HCT116 (cell line): ENCODE data around the gene IRGC. TPM values are rescaled to one million over a fixed set of nuclear protein-coding genes. Genes with fewer than 3 reads are reported as not detected.
A peak's percentile ranks its signal among the peaks of the same experiment; 100 is the strongest.

Experiments
- ATAC-seq: fragments of 200-7000 bp; cut with Tn5 transposase; 2 replicates; pipeline ENCODE4 v1.9.1; 2020; ENCODE audit warnings: mild to moderate bottlenecking, moderate library complexity
- BruUV-seq: library from RNA; stranded (reverse); fragments of 400-500 nt; replicated peaks from 2 replicates; lab custom pipeline; 2021; lab: Mats Ljungman, UMichigan
- CTCF ChIA-PET: fragments of 300-600 bp; sonication (Branson Sonifier 250); formaldehyde crosslinking; loops from one replicate; lab custom pipeline; 2021; ENCODE audit warnings: antibody characterized with exemption; lab: Charles Lee
- POLR2A ChIA-PET: fragments of 300-600, 350-600 bp; sonication (Branson Sonifier 250); formaldehyde crosslinking; loops from one replicate; lab custom pipeline; 2021; ENCODE audit warnings: antibody characterized with exemption; lab: Charles Lee
- RAD21 ChIA-PET, 2 experiments: fragments of 300-600 bp; sonication (Branson Sonifier 250); formaldehyde crosslinking; loops; one replicate each; lab custom pipeline; 2023; ENCODE audit warnings: low total read pairs in 2 of 2; ENCODE audit not compliant: uncharacterized antibody in 2 of 2, unreplicated experiment in 2 of 2, low non-redundant PET in 1 of 2; lab: Charles Lee
- DNase-seq: peaks from one replicate; pipeline ENCODE4 v3.0.0-alpha.2; 2010; ENCODE audit warnings: low read depth, low spot score
- H2AFZ ChIP-seq: fragments of 200-600 bp; shearing (Covaris generic), sonication (generic); 2 replicates; pipeline ENCODE4 v1.6.1; 2017; ENCODE audit warnings: low read depth, mixed run types, mixed read lengths, antibody characterized with exemption, low read length; ENCODE audit not compliant: poor library complexity, severe bottlenecking
- H3K27ac ChIP-seq: 2 replicates; pipeline ENCODE4 v1.5.1; 2012; ENCODE audit warnings: low read depth, low read length
- H3K27me3 ChIP-seq: fragments of 200-600 bp; sonication (generic); 2 replicates; pipeline ENCODE4 v1.6.1; 2016; ENCODE audit warnings: mixed run types, low read length, mixed read lengths; ENCODE audit not compliant: insufficient read depth
- H3K36me3 ChIP-seq, 2 experiments: fragments of 200-500 bp in 1 of 2; fragments of 200-600 bp in 1 of 2; sonication (Bioruptor generic) in 1 of 2; sonication (generic) in 1 of 2; 2 replicates each; pipeline versions ENCODE4 v1.5.1 to v1.6.1; 2014 to 2016; ENCODE audit warnings: low read length in 2 of 2, inconsistent platforms in 1 of 2, mixed read lengths in 1 of 2, mixed run types in 1 of 2; ENCODE audit not compliant: insufficient read depth in 2 of 2, control insufficient read depth in 1 of 2
- H3K4me1 ChIP-seq, 2 experiments: fragments of 200-600 bp in 1 of 2; sonication (generic) in 1 of 2; 2 replicates each; pipeline versions ENCODE4 v1.5.1 to v1.6.1; 2012 to 2017; ENCODE audit warnings: low read length in 2 of 2, inconsistent platforms in 1 of 2, mild to moderate bottlenecking in 1 of 2, mixed read lengths in 1 of 2, mixed run types in 1 of 2, moderate library complexity in 1 of 2; ENCODE audit not compliant: insufficient read depth in 2 of 2, control insufficient read depth in 1 of 2
- H3K4me2 ChIP-seq: fragments of 200-600 bp; sonication (generic); 2 replicates; pipeline ENCODE4 v1.6.1; 2017; ENCODE audit warnings: mixed run types, low read length, mixed read lengths
- H3K4me3 ChIP-seq, 2 experiments: fragments of 200-600 bp in 1 of 2; sonication (generic) in 1 of 2; replicated peaks in 1 of 2; 2 replicates each; pipeline ENCODE4 v1.5.1; 2011 to 2016; ENCODE audit warnings: low read length in 2 of 2, control low read depth in 1 of 2, low read depth in 1 of 2, mild to moderate bottlenecking in 1 of 2, mixed read lengths in 1 of 2, mixed run types in 1 of 2
- H3K79me2 ChIP-seq: fragments of 200-600 bp; sonication (generic); 2 replicates; pipeline ENCODE4 v1.6.1; 2017; ENCODE audit warnings: mild to moderate bottlenecking, mixed run types, low read length, moderate library complexity, mixed read lengths; ENCODE audit not compliant: insufficient read depth
- H3K9ac ChIP-seq: fragments of 200-600 bp; sonication (generic); 2 replicates; pipeline ENCODE4 v1.6.1; 2016; ENCODE audit warnings: low read length, mixed read lengths
- H3K9me2 ChIP-seq: fragments of 200-600 bp; sonication (generic), shearing (Covaris generic); 2 replicates; pipeline ENCODE4 v1.6.1; 2017; ENCODE audit warnings: mixed run types, mild to moderate bottlenecking, moderate library complexity; ENCODE audit not compliant: insufficient read depth
- H3K9me3 ChIP-seq, 2 experiments: fragments of 200-500 bp in 1 of 2; fragments of 200-600 bp in 1 of 2; sonication (Bioruptor generic) in 1 of 2; sonication (generic) in 1 of 2; 2 replicates each; pipeline ENCODE4 v1.6.1; 2014 to 2017; ENCODE audit warnings: low read length in 2 of 2, mixed read lengths in 2 of 2, inconsistent platforms in 1 of 2, low read depth in 1 of 2, mild to moderate bottlenecking in 1 of 2, mixed run types in 1 of 2, moderate library complexity in 1 of 2; ENCODE audit not compliant: control insufficient read depth in 1 of 2, insufficient read depth in 1 of 2
- H4K20me1 ChIP-seq: fragments of 200-600 bp; sonication (generic), shearing (Covaris generic); 2 replicates; pipeline ENCODE4 v1.6.1; 2017; ENCODE audit warnings: mixed run types, mild to moderate bottlenecking, moderate library complexity; ENCODE audit not compliant: insufficient read depth
- ATF3 ChIP-seq: IDR thresholded peaks from 2 replicates; pipeline ENCODE4 v1.6.1; 2012
- CBX3 ChIP-seq: IDR thresholded peaks from 2 replicates; pipeline ENCODE4 v1.6.1; 2012; ENCODE audit warnings: low read depth
- CEBPB ChIP-seq: IDR thresholded peaks from 2 replicates; pipeline ENCODE4 v1.6.1; 2012; ENCODE audit warnings: low read depth
- CTCF ChIP-seq, 3 experiments: fragments of 200-600 bp in 1 of 3; sonication (generic) in 1 of 3; IDR thresholded peaks in 2 of 3; conservative IDR thresholded peaks in 1 of 3; 2 replicates each; pipeline ENCODE4 v1.5.1; 2012 to 2017; ENCODE audit warnings: low read depth in 2 of 3, low read length in 2 of 3, antibody characterized with exemption in 1 of 3, borderline replicate concordance in 1 of 3, control low read depth in 1 of 3, mild to moderate bottlenecking in 1 of 3, mixed read lengths in 1 of 3, mixed run types in 1 of 3, moderate library complexity in 1 of 3; ENCODE audit not compliant: insufficient read depth in 1 of 3
- EGR1 ChIP-seq: IDR thresholded peaks from 2 replicates; pipeline ENCODE4 v1.6.1; 2012; ENCODE audit warnings: low read depth
- ELF1 ChIP-seq: IDR thresholded peaks from 2 replicates; pipeline ENCODE4 v1.6.1; 2012; ENCODE audit warnings: low read depth, borderline replicate concordance
- EZH2 ChIP-seq: fragments of 200-600 bp; sonication (generic); IDR thresholded peaks from 2 replicates; pipeline ENCODE4 v1.6.1; 2017; ENCODE audit warnings: antibody characterized with exemption, mixed run types
- FOSL1 ChIP-seq: IDR thresholded peaks from 2 replicates; pipeline ENCODE4 v1.6.1; 2012; ENCODE audit warnings: low read depth
- JUND ChIP-seq: IDR thresholded peaks from 2 replicates; pipeline ENCODE4 v1.6.1; 2012
- MAX ChIP-seq: IDR thresholded peaks from 2 replicates; pipeline ENCODE4 v1.6.1; 2012
- POLR2A ChIP-seq: IDR thresholded peaks from 2 replicates; pipeline ENCODE4 v1.7.0; 2011; ENCODE audit warnings: borderline replicate concordance; ENCODE audit not compliant: insufficient read depth, insufficient read length; ENCODE audit errors: extremely low read depth
- POLR2AphosphoS5 ChIP-seq: IDR thresholded peaks from 2 replicates; pipeline ENCODE4 v1.6.1; 2011; ENCODE audit warnings: mild to moderate bottlenecking, low read depth, low read length, moderate library complexity
- RAD21 ChIP-seq: IDR thresholded peaks from 2 replicates; pipeline ENCODE4 v1.6.1; 2012; ENCODE audit warnings: low read depth, mild to moderate bottlenecking
- SIN3A ChIP-seq: IDR thresholded peaks from 2 replicates; pipeline ENCODE4 v1.6.1; 2012; ENCODE audit warnings: low read depth
- SP1 ChIP-seq: IDR thresholded peaks from 2 replicates; pipeline ENCODE4 v1.6.1; 2012; ENCODE audit warnings: low read depth
- SRF ChIP-seq: IDR thresholded peaks from 2 replicates; pipeline ENCODE4 v1.6.1; 2012; ENCODE audit warnings: low read depth
- TCF7L2 ChIP-seq: IDR thresholded peaks from 2 replicates; pipeline ENCODE4 v1.7.0; 2011; ENCODE audit warnings: borderline replicate concordance, inconsistent platforms; ENCODE audit not compliant: insufficient read depth, insufficient read length; ENCODE audit errors: extremely low read depth
- YY1 ChIP-seq: IDR thresholded peaks from 2 replicates; pipeline ENCODE4 v1.6.1; 2011; ENCODE audit warnings: low read length, low read depth, moderate library complexity, mild to moderate bottlenecking; ENCODE audit not compliant: insufficient replicate concordance; ENCODE audit errors: extremely low read depth
- ZBTB33 ChIP-seq: IDR thresholded peaks from 2 replicates; pipeline ENCODE4 v1.6.1; 2011; ENCODE audit warnings: mild to moderate bottlenecking, low read length, moderate library complexity; ENCODE audit not compliant: insufficient replicate concordance; ENCODE audit errors: extremely low read depth
- ZFX ChIP-seq: fragments of 450-650 bp; IDR thresholded peaks from 2 replicates; pipeline ENCODE4 v1.6.1; 2017
- ZNF274 ChIP-seq: fragments of 200-500 bp; sonication (Bioruptor generic); IDR thresholded peaks from 2 replicates; pipeline ENCODE4 v1.6.1; 2014; ENCODE audit warnings: mild to moderate bottlenecking, low read depth, low read length, inconsistent platforms
- intact Hi-C: fragments of 100-400 bp; cut with micrococcal nuclease; formaldehyde crosslinking; loops from 2 replicates; pipeline ENCODE4 v1.10.0; 2022
- total RNA-seq: library from RNA; stranded (reverse); gene quantifications from one replicate; pipeline ENCODE4 v1.2.1, GENCODE V29; 2021; ENCODE audit not compliant: unreplicated experiment

The IRGC gene
- total RNA-seq, 1 experiment from 2014 or later = not detected

- no peak overlapping the region for H2AFZ ChIP-seq
- DNase-seq (peak; percentile 90), ATAC-seq (peak; percentile 54)
- no peaks in the 10 kb centered on the region for H4K20me1 ChIP-seq
- peak overlapping the region; percentile 81 for H3K4me2 ChIP-seq
- no peak for TF ChIP-seq ATF3
- peak; percentile 43 for TF ChIP-seq SIN3A
- peak; percentile 96 for TF ChIP-seq SP1
- TF ChIP-seq POLR2AphosphoS5 = peak; percentile 61; the same call in 1 of the 2 replicates
- TF ChIP-seq ZBTB33 = no peak
- TF ChIP-seq ELF1 = no peak
- TF ChIP-seq SRF = no peak; the same call in none of the 2 replicates
- no peak for TF ChIP-seq ZNF274
- TF ChIP-seq CEBPB = peak; percentile 68; the same call in 1 of the 2 replicates
- peak in 2 of 3 experiments; percentile 61 to 70; a peak in 4 of 6 replicates for TF ChIP-seq CTCF (IDR thresholded peaks at IDR 0.05 in 2 of 3, conservative IDR thresholded peaks at IDR 0.05 in 1 of 3; ENCODE audit: borderline replicate concordance in 1 of 3, insufficient read depth in 1 of 3, low read depth in 2 of 3, low read length in 2 of 3)
- peak; percentile 40 for TF ChIP-seq RAD21
- no peak for TF ChIP-seq ZFX
- peak; percentile 71 for TF ChIP-seq MAX
- TF ChIP-seq POLR2A = no peak
- TF ChIP-seq YY1 = peak; percentile 33
- TF ChIP-seq JUND = peak; percentile 82
- TF ChIP-seq EGR1 = peak; percentile 39; the same call in 1 of the 2 replicates
- no peak for TF ChIP-seq EZH2
- peak; percentile 82; the same call in 1 of the 2 replicates for TF ChIP-seq CBX3
- peak; percentile 77 for TF ChIP-seq FOSL1
- TF ChIP-seq TCF7L2 = peak; percentile 85
- intact Hi-C loops = loop anchor here (2.0 to 5.0 kb wide), 2 partner anchors 25 to 193 kb away; partner anchors contain the start of gene ZNF221
- ChIA-PET CTCF (interaction anchor here (0.6 to 6.5 kb wide), 7 partner anchors 7 to 91 kb away, joined by 3 to 46 read pairs (median 5); no protein-coding TSS in a partner anchor), RAD21 (interaction anchor here in 1 of 2 experiments (1.7 kb wide), 1 partner anchor 25 kb away, joined by 5 read pairs; no protein-coding TSS in a partner anchor), POLR2A (interaction anchor here (0.6 to 1.4 kb wide), 5 partner anchors 14 to 91 kb away, joined by 3 to 10 read pairs (median 3); no protein-coding TSS in a partner anchor)
- H3K79me2 ChIP-seq = peaks cover 13% of the 10 kb centered on the region
- H3K27me3 ChIP-seq = no peaks in the 10 kb centered on the region
- BruUV-seq = no TSS peak
- peak overlapping the region in 1 of 2 experiments; percentile 4; a peak in 1 of 4 replicates for H3K4me3 ChIP-seq
- H3K9me3 ChIP-seq = no peaks in the 10 kb centered on the region
- peaks cover 82 to 95% of the 10 kb centered on the region in 2 experiments for H3K4me1 ChIP-seq
- peak overlapping the region; percentile 98 for H3K27ac ChIP-seq
- no peaks in the 10 kb centered on the region for H3K9me2 ChIP-seq
- H3K36me3 ChIP-seq = no peaks in the 10 kb centered on the region
- peak overlapping the region; percentile 67 for H3K9ac ChIP-seq
These were observed 43.6 kb downstream of the IRGC start for GRCh38 chr19:43759515-43759914.
